HL-60 (cell line): ENCODE measurements around the gene MYD88.

Experiments
- GABPA ChIP-seq: IDR thresholded peaks from 2 replicates; pipeline ENCODE4 v1.6.1; 2012; ENCODE audit warnings: low read depth
- POLR2AphosphoS5 ChIP-seq: IDR thresholded peaks from 2 replicates; pipeline ENCODE4 v1.6.1; 2012; ENCODE audit warnings: low read depth
- REST ChIP-seq: IDR thresholded peaks from 2 replicates; pipeline ENCODE4 v1.6.1; 2012; ENCODE audit warnings: low read depth; ENCODE audit not compliant: insufficient replicate concordance
- TF ChIP-seq, protein P1 (sequence below): IDR thresholded peaks from one replicate; pipeline ENCODE4 v1.5.1; 2011; ENCODE audit warnings: low read length, control low read depth, inconsistent platforms; ENCODE audit not compliant: insufficient read depth

DNA sequence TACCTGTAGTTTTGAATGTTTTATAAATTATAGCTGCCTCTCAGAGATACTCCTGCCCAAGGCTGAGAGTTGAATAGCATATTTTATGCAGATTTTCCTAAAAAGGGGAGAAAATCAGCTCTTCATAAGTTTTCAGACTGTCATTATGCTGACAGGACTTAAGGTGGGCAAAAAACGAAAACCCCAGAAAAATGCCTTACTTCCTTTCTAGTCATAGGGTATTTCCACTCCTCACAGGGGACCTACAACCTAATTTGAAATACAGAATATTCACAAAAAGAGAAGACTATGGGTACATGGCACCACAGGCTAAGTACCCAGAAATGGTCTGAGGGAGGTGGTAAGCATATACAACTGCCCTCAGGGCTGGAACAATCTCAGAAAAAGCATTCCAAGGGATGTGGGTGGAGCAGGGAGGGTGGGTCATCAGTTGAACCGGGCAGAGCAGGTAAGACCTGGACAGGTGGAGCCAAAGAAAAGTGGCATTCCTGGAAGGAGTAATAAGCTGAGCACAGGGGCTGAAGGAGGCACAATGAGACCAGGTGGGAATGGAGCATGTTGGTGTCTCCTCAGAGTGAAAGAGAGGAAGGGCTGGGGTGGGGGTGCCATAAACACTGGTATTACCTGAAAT, 16.3 kb downstream of the MYD88 start:
- TF ChIP-seq, protein P1, sequence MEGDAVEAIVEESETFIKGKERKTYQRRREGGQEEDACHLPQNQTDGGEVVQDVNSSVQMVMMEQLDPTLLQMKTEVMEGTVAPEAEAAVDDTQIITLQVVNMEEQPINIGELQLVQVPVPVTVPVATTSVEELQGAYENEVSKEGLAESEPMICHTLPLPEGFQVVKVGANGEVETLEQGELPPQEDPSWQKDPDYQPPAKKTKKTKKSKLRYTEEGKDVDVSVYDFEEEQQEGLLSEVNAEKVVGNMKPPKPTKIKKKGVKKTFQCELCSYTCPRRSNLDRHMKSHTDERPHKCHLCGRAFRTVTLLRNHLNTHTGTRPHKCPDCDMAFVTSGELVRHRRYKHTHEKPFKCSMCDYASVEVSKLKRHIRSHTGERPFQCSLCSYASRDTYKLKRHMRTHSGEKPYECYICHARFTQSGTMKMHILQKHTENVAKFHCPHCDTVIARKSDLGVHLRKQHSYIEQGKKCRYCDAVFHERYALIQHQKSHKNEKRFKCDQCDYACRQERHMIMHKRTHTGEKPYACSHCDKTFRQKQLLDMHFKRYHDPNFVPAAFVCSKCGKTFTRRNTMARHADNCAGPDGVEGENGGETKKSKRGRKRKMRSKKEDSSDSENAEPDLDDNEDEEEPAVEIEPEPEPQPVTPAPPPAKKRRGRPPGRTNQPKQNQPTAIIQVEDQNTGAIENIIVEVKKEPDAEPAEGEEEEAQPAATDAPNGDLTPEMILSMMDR: no peak
- TF ChIP-seq POLR2AphosphoS5: no peak
- TF ChIP-seq REST: no peak
- TF ChIP-seq GABPA: no peak
